Right renal pelvis (tissue), 4 donors: ENCODE measurements around the gene PLEKHN1. TPM values are rescaled to one million over a fixed set of nuclear protein-coding genes. Genes with fewer than 3 reads are reported as not detected.
"Not testable (repeated sequence)": the region's sequence is repeated elsewhere in the genome, so short reads cannot be mapped to it uniquely, and the experiment has no call there.

Experiments used
- DNase-seq, 4 donors: peaks; one replicate each; pipeline ENCODE4 v3.0.0-alpha.2; 2013; ENCODE audit warnings: low read depth in 4 of 4, low spot score in 3 of 4, missing footprints in 1 of 4
- polyA plus RNA-seq, 4 donors: library from polyadenylated mRNA; unstranded; fragments of 120-200 nt; gene quantifications; one replicate each; pipeline ENCODE4 v1.2.1, GENCODE V29; 2013; ENCODE audit not compliant: insufficient read length in 4 of 4

Gene PLEKHN1
- polyA plus RNA-seq, 4 donors = 0.13 to 1.2 (median 0.46) TPM

DNA sequence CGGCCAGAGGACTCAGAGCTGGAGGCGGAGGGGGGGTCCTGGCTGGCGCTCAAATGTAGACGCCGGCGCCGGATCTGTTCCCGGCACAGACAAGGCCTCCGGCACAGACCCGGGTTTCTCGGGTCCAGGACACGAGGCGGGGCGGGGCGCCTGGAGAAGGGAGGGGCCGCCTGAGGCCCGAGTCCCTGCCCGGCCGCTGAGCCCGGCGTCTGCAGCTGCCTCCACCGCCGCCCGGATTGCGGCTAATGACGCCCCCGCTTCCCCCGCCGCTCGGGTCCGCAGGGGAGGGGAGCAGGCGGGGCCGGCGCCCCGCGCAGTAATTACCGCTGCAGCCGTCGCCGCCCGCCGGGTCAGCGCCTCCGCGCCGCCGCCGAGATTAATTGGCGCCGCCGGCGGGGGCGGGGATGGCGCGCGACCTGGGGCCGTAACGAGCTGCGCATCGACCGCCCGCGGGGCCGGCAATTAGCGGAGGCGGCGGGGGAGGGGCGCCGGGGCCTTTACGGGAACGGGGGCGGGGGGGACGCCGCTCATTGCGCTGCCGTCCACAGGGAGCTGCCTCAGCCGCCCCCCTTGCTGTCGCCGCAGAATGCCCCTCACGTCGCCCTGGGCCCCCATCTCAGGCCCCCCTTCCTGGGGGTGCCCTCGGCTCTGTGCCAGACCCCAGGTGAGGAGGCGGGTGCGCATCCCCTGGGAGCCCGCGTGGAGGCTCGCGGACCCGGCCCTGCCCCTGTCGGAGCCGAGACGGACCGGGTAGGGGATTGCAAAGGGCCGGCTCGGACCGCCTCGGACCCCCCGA lies 24.5 kb upstream of the PLEKHN1 start:
- peak in 3 of 4 donors; percentile 74 to 79 (median 75) for DNase-seq

DNA sequence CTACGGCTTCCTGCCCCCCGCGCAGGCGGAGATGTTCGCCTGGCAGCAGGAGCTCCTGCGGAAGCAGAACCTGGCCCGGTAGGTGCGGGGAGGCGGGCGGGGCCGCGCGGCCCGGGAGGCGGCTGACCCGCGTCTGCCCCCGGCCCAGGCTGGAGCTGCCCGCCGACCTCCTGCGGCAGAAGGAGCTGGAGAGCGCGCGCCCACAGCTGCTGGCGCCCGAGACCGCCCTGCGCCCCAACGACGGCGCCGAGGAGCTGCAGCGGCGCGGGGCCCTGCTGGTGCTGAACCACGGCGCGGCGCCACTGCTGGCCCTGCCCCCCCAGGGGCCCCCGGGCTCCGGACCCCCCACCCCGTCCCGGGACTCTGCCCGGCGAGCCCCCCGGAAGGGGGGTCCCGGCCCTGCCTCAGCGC lies 23.9 kb upstream of the PLEKHN1 start:
- no peak for DNase-seq

DNA sequence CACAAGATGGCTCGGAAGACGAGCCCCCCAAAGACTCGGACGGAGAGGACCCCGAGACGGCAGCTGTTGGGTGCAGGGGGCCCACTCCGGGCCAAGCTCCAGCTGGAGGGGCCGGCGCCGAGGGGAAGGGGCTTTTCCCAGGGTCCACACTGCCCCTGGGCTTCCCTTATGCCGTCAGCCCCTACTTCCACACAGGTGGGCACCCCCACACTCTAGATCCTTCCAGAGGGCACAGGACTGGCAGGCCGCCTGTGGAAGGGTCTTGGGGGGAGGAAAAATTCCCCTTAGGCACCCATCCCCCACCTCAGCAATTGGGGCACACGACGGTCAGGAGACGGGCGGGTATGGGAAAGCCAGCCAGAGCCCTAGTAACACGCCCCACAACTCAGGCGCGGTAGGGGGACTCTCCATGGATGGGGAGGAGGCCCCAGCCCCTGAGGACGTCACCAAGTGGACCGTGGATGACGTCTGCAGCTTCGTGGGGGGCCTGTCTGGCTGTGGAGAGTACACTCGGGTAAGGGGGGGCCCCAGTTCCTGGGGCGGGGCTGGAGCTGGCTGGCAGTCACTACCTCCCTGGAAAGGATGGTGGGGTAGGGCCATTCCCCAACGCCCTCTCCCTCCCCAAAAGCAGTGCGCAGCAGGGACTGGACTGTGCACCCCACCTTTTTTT lies 23.3 kb upstream of the PLEKHN1 start:
- DNase-seq = no peak

DNA sequence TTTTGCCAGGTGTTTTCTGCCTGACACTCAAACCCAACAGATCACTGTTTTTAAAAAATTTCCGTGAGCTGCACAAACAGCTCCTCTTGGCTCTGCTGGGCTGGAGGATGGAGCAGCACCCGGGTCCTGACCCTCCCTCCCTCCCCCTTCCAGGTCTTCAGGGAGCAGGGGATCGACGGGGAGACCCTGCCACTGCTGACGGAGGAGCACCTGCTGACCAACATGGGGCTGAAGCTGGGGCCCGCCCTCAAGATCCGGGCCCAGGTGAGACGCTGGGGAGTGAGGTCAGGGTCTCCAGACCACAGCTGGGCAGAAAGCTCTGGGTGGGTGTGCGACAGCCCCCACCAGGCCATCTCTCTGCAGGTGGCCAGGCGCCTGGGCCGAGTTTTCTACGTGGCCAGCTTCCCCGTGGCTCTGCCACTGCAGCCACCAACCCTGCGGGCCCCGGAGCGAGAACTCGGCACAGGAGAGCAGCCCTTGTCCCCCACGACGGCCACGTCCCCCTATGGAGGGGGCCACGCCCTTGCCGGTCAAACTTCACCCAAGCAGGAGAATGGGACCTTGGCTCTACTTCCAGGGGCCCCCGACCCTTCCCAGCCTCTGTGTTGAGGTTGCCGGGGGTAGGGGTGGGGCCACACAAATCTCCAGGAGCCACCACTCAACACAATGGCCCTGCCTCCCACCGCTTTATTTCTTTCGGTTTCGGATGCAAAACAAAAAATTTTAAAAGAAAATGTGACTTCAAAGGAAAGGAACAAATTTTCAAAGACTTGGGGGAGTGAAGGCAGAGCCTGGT lies 22.5 kb upstream of the PLEKHN1 start:
- DNase-seq = no peak

DNA sequence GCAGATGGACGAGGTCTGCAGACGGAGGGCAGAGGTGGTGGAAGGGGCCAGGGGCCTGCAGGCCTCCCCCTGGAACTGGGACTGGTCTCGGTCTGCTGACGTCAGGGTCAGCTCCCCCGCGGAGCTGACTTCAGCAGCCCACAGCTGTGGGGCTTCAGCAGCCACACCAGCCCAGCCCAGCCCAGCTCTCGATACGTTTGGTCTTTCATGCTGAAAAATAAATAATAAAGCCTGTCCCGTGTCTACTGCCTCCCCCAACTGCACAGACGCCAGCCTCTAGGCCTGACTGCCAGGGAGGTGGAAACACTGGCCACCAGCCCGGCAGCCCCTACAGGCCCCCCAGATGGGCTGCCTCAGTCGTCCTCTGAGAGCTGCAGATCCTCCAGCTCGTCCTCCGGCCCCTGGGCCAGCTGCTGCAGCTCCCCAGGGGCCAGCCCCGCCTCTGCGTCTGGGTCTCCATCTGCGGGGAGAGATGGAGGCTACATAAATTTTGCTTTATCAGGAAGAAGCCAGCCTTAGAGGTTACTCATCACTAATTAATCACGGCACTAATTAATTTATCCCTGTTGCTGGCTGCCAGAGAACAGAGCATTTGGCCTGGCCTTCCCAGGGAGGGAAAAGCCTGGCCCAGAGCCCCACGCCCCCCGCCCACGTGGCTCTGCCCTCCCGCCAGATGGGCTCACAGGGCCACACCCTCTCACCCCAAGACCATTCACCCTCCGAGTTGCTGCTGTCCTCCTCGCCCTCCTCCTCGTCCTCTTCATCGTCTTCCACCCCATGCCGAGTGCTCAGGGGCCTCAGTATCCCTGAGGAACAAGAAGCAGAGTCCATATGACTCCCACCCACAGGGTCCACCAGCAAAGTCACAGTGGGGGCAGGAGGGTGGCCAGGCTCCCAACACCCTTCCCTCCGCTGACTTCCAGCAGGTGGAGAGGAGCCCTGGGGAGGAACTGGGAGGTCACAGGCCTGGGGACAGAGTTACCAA lies 21.6 kb upstream of the PLEKHN1 start:
- DNase-seq = peak in 3 of 4 donors; percentile 77 to 83 (median 82)

DNA sequence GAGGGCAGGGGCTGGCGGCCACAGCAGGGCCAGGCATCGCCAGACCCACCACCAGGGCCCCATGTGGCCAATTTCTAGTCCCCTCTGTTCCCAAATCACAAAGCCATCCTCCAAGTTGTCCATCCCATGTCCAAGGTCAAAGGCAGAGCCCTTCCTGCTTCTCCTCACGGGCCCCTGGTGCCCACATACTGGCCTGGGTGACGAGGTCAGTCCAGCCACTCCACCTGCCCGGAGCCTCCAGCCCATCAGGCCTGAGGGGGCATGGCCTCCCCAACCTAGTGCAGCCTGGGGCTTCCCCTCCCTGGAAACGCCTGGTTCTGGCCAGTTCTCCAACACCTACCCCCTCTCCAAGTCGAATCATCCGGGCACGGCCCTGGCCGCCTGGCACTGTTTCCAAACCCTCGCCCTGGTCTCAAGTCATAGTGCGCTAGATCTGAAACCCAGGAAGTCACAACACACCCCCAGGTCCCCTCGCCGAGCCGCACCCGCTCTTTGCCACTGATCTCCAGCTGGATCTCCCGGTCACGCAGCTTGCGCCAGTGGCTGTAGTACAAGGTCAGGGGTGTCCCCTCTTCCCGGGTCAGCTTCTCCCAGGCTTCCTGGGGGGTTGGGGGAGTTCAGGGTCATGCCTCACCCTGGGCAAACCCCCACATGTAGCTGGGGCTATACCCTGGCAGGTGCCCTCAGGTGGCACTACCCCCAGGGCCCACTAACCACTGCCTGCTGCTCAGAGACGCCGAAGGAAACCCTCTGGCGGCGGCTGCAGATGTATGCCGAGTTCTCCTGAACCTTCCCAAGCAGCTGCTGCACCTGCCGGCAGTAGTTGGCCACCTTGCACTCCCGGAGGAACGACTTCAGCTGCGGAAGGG lies 20.4 kb upstream of the PLEKHN1 start:
- DNase-seq = no peak

DNA sequence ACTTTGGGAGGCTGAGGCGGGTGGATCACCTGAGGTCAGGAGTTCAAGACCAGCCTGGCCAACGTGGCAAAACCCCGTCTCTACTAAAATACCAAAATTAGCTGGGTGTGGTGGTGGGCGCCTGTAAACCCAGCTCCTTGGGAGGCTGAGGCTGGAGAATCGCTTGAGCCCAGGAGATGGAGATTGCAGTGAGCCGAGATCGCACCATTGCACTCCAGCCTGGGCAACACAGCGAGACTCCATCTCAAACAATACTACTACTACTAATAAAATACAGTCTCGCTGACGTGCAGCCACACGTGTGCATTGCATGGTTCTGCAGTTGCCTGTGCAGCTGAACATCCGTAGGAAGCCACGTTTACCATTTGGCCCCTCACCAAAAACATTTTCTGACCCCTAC lies 19.5 kb upstream of the PLEKHN1 start:
- DNase-seq = not testable (repeated sequence)

DNA sequence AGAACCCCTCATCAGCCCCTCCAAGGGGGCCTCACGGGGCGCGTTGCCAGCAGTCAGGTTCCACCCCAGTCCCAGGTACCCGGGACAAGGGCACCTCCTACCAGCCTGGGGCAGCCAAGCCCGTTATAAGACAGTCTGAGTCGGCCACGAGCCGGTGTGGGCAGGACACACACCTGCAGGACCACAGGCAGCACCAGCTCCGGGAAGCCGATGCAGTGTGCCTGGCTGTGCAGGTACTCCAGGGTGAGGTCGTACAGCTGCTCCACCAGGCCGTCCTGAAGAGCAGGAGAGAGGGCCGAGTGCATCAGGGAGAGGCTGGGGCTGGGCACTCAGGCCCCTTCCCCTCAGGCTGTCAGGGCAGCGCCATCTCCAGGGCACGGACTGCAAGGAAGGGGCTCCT lies 18.3 kb upstream of the PLEKHN1 start:
- no peak for DNase-seq

DNA sequence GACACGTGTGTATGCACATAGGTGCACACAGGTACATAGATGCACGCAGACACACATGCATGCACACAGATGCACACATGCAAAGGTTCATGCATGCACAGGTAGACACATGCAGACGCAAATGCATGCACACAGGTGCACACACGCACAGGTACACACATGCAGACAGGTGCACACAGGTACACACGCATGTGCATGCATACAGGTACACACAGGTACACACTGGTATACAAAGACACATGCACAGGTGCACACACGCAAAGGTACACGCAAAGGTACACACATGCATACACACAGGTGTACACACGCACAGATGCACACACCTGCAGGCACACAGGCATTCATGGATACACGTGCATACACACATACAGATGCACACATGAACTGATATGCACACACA lies 16.0 kb upstream of the PLEKHN1 start:
- DNase-seq = no peak

DNA sequence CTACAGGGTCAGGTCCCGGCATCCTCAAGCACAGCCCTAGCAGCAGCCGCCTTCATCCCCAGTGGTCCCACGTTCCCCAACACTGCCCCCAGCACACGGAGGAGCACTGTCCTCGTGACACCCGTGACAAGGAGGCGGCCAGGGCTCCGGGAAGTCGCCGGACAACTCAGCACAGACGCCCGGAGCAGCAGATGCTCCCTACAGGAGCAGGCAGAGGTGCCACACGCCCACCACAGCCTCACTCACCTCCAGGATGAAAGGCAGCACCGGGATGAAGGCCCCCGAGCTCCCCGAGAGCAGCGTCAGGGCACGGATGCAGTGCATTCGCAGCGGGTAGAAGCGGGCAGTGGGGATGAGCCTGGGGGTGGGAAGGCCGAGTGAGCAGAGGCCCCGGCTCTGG lies 15.4 kb upstream of the PLEKHN1 start:
- no peak for DNase-seq

DNA sequence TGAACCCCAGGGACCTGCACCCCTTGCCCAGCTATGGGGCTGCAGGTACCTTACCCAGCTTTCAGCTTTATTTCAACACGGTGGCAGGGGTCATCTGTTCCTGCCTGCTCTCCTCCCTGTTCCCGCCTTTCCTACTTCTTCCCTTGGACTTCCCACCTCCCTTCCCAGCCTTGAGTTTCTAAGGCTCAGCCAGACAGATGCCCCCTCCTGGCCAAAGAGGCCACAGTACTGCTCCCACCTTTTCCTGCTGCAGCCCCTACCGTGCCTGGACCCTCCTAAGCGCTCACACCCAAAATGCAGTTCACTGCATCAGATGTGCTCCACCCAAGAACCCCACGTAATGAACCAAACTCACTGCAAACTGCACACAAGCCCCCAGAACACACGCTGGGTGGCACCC lies 14.9 kb upstream of the PLEKHN1 start:
- no peak for DNase-seq

DNA sequence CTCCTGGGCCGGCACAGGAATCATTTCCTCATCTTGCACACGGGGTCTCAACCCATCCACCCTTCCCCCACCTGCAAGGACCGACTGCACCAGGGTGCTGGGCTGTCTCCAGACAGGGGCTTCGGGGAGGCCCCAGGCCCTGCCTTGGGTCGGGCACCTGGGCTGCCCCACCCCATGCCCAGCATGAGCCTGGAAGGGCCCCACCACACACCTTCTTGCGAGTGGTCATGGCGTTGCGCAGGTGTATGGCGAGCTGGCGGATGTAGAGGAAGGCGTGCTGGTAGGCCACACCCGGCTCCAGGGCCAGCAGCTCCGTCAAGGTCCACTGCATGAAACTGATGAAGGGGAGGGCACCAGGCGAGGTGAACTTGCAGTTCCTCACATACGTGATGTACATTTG lies 14.1 kb upstream of the PLEKHN1 start:
- DNase-seq = no peak

DNA sequence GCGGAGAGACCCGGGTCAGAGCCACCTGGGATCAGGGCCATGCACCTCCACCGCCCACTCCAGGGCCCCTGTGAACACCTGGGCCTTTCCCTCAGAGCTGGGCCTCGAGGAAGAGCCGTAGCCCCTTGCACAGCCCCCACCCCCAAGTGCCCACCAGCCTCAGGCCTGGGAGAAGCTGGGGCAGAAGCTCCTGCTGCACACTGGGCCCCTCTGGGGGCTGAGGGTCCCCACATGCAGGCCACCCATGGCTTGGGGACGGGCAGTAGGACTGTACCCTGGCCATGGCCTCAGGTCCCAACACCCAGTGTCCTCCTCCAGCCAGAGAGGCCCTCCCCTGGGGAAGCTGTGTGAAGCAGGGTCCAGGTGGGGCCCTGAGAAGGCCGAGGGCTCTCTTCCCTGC lies 13.7 kb upstream of the PLEKHN1 start:
- no peak for DNase-seq

DNA sequence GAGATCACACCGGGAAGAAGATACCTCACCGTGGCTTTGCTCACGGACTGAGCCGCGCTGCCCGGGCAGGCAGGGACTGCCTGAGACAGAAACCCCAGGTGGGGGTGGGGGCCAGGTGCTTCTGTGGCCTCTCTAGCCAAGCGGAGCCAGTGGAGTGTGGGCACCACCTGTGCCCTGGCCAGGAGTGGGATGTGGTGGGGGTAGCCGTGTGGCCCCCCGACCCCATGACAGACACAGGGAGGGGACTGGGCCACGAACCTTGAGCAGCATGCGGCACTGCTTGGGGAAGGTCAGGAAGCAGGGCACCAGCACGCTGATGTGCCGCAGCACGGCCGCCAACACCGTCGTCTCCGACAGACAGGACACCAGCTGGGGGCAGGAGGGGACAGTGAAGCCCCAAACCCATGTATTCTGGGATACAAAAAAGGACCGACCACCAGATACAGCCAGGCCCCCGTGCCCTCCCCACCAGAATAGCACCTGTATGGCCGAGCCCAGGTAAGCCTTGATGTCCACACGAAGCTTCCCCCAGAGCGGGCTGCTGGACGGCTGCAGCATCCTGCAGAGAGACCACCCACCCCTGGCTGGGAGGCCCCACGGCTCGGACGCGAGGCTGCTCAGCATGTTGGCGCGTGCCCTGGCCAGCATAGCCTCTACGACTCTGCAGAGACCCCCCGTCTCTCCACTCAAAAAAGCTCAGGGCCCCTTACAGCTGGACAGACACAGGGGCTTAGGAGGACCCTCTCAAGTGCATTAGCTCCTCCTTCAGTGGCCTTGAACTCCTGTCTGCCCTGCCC lies 12.6 kb upstream of the PLEKHN1 start:
- no peak for DNase-seq

DNA sequence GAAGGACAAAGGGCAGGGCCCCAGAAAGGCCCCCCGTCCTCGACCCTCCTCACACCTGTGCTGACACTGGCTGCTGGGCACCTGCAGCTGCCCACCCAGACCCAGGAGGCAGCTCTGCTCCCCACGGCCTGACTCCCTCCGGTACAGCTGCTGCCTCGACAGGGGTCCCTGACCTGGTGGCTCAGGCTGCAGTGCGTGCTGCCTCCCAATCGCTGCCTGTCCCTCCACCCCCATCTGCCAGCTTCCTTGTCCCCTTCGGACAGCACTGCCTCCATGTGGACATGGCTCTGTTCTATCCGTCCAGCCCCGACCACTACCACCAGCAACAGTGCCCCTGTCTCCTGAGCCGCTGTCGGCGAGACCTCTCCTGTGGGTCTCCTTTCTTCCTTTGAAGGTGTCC lies 11.4 kb upstream of the PLEKHN1 start:
- DNase-seq = no peak

DNA sequence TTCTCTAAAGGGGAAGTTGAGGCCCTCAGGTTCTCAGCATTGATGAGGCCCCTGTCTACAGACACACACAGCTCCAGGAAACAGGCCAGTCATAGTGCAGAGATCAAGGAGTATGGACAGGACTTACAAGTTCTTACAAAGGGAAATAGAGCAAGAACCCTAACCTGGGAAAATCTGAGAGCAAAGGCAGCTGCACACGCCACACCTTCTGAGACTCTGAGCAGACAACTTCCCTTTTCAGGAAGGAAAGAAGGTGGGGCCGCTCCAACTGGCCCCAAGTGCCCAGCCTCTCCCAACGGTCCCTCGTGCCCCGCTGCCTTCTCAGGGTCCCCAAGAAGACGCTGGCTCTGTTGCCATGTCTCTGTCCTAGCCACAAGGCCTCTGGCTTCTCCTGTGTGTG lies 10.8 kb upstream of the PLEKHN1 start:
- DNase-seq = no peak

DNA sequence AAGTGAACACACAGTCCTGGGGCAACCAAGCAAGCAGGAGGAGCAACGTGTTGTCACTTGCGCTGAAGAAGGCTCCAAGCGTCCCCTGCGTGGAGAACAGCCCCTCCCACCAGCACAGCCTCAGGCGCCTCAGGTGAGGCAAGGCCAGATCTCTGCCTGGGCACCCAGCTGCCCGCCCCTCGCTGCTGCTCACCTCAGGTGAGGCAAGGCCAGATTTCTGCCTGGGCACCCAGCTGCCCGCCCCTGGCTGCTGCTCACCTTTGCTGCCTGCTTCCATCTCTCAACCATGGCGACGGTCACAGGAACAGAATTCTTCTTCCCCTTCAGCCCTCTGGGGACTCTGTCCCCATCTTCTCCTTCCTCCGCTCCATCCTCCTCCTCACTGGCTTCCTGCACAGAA lies 9.6 kb upstream of the PLEKHN1 start:
- no peak for DNase-seq
